HG02938 (cell line): ENCODE results near the gene MGAT4B.
A peak's percentile ranks its signal among the peaks of the same experiment; 100 is the strongest.
"Not testable (repeated sequence)": the region's sequence is repeated elsewhere in the genome, so short reads cannot be mapped to it uniquely, and the experiment has no call there.

Experiments used
- ATAC-seq: cut with Tn5 transposase; IDR thresholded peaks from one replicate; pipeline ENCODE4 v1.9.1; 2021; ENCODE audit warnings: mild to moderate bottlenecking, moderate library complexity; ENCODE audit not compliant: unreplicated experiment

Gene MGAT4B

DNA sequence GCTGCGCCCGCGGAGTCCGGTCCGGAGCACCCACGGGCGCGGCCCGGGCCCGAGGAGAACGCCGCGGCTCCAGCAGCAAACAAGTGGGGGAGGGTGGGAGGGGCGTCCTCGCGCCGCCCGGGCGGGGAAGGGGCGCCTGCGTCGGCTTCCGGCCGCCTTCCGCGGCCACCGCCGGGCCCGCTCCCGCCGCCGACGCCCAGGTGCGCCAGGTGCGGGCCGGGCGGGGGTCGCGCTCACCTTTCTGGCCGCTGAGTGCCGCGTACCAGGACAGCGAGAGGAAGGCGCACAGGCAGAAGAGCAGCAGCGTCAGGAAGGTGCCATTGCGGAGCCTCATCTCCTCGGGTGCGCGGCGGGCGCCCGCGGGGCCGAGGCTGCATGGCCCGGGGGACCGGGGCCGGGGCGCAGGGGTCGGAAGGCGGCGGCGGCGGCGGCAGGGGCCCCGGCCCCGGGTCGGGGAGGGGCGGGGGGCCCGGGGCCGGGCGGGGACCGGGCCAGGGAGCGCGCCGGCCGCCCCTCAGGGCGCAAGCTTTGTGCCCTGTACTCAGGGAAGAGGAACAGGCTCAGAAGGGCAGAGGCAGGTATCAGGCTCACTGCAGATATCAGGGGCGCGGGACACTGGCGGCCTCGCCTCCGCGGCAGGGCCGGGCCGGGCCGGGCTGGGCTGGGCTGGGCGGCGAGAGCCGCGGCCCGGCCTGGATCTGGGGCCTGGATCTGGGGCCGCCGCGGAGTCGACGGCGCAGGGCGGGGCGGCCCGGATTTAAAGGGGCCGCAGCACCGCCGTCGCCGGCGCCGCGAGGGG lies at the start of gene MGAT4B:
Gene MGAT4B (minus strand): TSS at position 617 of the 799 bp plus-strand sequence. CDS start 283 bp downstream, at position 334.
- ATAC-seq: peak; percentile 45

DNA sequence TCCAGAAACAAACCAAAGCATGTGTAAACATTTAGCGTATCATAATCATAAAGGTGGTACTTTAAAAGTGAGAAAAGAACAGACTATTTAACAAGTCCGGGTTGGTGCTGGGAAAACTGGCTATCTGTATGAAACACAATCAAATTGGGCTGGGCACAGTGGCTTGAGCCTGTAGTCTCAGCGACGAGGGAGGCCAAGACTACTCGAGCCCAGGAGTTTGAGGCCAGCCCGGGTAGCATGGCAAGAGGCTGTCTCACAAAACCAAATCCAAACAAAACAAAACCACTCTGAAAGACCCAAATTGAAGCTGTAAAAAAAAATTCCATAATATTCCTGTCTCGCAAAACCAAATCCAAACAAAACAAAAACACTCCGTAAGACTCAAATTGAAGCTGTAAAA lies 47.7 kb upstream of the MGAT4B start:
- ATAC-seq: no peak

DNA sequence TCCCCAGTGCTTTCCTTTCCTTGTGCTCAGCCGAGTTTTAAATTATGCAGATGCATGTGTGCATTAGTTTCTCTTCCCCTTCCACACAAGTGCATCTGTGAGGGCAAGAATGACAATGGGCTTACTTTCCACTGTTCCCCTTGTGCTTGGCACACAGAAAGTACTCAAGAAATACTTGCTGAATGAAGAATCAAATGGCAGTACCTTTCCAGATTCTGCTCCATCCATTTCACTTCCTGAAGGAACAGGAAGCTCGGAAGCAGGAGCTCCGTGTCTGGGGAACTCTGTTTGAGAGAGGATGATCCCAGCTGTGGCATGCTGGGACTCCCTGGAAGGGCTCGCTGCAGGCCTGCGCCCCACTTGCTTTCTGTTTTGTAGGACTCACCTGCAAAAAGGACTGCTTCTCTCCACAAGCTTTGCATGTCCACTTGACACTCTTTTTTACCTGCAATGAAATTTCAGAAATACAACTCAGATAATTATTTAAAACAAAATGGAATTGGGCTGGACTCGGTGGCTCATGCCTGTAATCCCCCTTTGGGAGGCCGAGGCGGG lies 46.4 kb upstream of the MGAT4B start:
- peak; percentile 83 for ATAC-seq

DNA sequence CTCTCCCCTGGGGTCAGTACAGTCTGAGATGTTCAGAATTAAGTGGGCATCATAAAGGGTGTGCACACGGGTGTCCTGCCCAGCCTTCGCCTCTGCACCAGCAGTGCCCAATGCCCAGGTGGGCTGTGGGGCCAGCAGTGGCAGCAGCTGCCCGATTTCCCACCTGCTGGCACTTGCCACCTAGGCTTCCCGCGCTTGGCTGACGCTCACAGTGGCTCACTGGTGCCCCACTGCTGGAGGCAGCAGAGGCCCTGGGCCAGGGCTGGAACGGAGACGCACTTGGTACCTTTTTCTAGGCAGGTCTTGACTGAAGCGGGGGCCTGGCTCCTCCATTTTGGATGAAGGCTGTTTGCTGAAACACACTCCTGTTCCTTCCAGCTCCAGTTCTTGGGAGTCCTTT lies 35.0 kb upstream of the MGAT4B start:
- no peak for ATAC-seq

DNA sequence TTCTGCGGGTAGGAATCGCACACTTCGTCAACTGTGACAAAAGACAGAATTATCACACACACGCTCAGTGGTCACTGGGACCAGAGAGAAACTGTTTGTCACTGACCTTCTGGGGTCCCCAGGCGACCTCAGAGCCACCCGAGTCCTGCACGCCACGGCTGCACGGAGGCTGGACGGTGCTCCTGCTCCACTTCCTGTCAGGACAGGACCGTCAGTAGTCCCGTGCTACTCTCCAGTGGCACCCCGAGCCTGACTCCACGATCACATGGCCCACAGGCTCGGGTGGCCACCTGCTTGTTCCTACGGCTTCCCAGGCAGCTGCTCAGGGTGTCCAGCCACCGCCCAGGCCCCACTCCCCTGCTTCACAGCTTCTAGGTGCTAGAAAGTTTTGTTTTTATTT lies 34.1 kb upstream of the MGAT4B start:
- no peak for ATAC-seq

DNA sequence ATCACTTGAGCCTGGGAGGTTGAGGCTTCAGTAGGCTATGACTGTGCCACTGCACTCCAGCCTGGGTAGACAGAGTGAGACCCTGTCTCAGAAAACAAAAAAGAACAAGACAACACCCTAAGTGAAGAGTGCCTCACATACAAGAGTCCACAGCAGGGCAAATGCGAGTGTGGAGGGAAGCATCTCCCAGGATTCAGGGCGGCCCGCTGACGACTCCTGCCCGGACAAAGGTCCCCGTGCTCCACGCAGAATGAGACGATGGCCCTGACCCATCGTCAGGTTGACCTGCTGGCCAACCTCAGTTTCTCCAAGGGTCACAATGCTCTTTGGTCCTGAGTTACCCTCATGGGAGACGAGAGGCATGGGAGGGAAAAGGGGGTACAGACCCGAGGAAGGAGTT lies 33.7 kb upstream of the MGAT4B start:
- no peak for ATAC-seq

DNA sequence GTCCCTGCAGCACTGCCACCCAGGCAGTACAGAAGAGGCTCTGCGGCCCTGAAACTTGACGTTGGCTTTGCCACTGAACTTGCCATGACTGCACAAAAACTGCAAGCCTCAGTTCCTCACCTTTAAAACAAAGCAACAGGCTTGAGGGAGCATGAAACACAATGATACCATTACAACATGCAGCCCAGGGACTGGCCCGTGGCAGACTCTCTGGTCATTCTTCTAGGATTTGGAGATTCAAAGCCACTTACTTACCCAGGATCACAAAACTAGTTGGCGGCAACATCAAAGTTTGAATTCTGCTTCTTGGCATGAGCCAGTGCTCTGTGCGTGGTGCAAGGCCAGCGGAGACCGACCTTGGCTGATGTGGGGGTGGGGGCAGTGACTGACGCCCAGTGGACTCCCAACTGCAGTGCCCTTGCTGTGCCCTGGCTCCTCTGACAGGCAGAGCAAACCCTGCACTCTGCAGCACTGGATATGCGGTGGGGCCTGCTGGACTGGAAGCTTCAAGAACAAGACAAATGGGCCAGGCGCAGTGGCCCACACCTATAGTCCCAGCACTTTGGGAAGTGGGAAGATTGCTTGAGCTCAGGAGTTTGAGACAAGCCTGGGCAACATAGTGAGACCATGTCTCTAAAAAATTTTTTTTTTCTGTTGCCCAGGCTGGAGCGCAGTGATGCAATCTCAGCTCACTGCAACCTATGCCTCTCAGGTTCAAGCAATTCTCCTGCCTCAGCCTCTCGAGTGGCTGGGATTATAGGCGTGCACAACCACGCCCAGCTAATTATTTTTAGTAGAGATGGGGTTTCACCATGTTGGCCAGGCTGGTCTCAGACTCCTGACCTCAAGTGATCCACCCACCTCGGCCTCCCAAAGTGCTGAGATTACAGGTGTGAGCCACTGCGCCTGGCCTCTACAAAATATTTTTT lies 32.9 kb upstream of the MGAT4B start:
- no peak for ATAC-seq

DNA sequence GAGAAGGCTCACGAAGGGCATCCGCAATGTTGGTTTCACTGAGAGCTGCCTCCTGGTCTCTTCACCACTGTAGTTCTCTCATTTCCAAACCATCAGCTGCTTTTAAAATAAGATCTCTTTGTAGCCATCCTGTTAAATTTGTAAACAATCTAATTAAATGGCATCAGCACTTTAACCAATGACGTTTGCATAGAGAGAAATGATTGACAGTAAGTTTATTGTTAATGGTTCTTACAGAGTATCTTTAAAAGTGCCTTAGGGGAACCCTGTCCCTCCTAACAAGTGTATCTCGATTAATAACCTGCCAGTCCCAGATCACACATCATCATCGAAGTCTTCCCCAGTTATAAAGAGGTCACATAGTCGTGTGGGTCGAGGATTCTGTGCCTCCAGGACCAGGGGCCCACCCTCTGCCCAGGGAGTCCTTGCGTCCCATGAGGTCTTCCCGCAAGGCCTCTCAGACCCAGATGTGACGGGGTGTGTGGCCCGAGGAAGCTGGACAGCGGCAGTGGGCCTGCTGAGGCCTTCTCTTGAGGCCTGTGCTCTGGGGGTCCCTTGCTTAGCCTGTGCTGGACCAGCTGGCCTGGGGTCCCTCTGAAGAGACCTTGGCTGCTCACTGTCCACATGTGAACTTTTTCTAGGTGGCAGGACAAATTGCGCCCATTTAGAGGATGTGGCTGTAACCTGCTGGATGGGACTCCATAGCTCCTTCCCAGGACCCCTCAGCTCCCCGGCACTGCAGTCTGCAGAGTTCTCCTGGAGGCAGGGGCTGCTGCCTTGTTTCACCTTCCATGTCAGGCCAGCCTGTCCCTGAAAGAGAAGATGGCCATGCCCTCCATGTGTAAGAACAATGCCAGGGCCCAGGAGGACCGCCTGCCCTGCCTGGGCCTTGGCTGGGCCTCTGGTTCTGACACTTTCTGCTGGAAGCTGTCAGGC lies 30.7 kb upstream of the MGAT4B start:
- no peak for ATAC-seq

DNA sequence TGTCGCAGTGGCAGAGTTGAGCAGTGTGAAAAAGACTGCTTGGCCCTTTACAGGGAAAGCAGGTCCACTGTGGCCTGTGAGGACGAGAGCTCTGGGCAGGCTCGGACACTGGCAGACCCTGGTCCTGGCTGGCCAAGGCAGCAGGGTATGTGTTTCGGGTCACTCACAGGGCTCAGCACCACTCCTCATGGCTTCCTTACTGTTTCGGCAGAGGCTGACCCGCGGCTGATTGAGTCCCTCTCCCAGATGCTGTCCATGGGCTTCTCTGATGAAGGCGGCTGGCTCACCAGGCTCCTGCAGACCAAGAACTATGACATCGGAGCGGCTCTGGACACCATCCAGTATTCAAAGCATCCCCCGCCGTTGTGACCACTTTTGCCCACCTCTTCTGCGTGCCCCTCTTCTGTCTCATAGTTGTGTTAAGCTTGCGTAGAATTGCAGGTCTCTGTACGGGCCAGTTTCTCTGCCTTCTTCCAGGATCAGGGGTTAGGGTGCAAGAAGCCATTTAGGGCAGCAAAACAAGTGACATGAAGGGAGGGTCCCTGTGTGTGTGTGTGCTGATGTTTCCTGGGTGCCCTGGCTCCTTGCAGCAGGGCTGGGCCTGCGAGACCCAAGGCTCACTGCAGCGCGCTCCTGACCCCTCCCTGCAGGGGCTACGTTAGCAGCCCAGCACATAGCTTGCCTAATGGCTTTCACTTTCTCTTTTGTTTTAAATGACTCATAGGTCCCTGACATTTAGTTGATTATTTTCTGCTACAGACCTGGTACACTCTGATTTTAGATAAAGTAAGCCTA lies 29.8 kb upstream of the MGAT4B start:
- no peak for ATAC-seq

DNA sequence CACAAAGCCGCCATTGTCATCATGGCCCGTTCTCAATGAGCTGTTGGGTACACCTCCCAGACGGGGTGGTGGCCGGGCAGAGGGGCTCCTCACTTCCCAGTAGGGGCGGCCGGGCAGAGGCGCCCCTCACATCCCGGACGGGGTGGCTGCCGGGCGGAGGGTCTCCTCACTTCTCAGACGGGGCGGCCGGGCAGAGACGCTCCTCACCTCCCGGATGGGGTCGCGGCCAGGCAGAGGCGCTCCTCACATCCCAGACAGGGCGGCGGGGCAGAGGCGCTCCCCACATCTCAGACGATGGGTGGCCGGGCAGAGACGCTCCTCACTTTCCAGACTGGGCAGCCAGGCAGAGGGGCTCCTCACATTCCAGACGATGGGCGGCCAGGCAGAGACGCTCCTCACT lies 28.2 kb upstream of the MGAT4B start:
- not testable (repeated sequence) for ATAC-seq

DNA sequence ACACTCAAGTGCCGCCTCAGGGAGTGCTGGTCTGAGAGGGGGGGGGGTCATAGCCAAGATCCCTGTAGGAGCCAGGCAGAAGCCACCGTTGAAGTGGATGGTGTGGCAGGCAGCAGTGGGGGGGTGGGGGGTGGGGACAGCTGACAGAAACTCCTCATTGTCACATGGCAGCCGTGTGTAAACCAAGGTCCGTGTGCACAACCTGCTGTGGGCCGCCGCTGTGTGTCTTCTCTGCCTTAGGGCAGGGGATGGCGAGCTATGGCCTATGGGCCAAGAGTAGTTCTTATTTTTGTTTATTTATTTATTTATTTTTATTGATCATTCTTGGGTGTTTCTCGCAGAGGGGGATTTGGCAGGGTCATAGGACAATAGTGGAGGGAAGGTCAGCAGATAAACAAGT lies 27.5 kb upstream of the MGAT4B start:
- ATAC-seq: no peak

DNA sequence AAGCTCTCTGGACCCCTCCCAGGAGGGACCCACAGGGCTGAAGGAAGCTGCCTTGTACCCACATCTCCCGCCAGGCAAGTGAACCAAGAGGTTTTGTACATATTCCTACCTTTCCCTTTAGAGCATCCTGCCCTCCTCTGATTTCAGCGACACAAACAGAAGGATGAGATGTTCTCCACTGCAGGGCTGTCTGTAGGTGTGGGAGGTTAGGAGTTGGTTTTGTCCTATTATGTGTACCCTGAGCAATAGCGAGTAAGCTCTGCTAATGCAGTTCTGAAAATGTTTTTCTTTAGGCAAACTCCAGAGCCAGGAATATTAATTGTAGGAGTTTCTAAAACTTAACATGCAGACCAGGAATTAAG lies 27.0 kb upstream of the MGAT4B start:
- ATAC-seq: no peak

DNA sequence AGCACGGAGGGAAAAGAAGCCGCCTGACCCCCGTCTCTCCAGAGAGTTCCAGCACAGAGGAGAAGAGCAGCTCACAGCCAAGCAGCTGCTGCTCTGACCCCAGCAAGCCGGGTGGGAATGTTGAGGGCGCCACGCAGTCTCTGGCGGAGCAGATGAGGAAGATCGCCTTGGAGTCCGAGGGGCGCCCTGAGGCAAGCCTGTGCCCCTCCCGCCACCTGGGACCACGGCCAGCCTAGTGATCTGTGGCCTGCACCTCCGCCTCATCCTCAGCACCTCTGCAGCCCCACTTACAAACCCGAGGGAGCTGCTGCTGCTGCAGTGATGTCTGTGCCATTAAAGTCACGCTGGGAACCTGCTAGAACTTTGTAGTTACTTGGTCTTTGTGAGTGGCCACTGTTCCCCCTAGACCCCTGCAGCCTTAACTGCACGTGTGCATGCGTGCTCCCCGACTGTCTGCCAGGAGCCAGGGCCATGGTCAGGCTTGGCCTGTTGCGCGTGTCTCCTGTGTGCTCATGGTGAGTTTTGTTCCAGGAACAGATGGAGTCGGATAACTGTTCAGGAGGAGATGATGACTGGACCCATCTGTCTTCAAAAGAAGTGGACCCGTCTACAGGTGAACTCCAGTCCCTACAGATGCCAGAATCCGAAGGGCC lies 26.5 kb upstream of the MGAT4B start:
- no peak for ATAC-seq

DNA sequence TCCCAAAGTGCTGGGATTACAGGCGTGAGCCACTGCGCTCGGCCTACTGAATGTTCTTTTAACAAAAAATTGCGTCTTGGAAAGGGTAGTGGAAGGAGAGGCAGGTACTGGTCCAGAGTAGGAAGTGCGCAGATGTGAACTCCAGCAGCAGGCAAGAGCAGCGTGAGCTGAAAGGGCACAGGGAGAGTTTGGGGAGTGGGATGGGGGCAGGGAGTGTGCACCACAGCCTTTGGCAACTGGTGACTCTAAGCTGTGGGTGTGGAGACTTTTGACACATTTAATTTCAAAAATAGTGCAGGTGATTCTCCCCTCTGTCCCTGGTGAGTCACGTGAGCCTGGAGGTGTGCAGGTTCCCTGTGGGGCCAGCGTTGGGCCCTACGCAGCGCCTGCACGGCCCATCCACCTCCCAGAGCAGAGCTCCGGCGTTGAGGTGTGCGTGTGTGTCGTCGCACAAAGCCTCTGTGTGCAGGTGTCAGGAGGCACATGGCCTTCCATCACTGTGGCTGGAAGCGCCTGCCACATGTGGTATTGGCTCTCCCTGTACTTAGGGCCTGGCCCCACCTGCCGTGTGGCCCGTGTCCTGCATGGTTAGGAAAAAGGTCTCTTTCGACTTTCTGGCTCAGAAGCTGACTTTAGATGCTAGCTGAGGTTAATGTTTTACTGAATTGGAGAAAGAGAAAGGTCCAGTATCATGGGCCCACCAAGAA lies 25.5 kb upstream of the MGAT4B start:
- ATAC-seq: no peak

DNA sequence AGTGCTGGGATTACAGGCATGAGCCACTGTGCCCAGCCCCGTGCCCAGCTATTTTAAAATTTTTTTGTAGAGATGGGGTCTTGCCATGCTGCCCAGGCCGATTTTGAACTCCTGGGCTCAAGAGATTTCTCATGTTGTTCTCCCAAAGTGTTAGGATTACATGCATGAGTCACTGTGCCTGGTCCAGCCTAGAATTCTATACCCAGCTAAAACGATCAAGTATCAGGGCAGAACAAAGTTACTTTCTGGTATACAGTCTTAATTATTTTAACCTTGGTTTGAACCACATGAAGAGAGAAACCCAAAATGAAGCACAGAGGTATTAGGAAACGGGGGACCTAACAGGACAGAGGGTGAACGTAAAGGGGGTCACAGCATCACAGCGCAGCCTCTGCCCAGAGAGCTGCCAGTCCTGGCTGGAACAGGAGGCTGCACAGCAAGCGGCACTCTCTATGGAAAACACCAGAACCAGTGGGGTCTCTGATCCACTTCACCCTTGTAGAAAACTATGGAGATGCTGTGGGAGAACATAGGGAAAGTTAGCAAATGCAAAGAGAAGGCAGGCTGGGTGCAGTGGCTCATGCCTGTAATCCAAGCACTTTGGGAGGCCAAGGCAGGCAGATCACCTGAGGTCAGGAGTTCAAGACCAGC lies 24.3 kb upstream of the MGAT4B start:
- ATAC-seq: no peak

DNA sequence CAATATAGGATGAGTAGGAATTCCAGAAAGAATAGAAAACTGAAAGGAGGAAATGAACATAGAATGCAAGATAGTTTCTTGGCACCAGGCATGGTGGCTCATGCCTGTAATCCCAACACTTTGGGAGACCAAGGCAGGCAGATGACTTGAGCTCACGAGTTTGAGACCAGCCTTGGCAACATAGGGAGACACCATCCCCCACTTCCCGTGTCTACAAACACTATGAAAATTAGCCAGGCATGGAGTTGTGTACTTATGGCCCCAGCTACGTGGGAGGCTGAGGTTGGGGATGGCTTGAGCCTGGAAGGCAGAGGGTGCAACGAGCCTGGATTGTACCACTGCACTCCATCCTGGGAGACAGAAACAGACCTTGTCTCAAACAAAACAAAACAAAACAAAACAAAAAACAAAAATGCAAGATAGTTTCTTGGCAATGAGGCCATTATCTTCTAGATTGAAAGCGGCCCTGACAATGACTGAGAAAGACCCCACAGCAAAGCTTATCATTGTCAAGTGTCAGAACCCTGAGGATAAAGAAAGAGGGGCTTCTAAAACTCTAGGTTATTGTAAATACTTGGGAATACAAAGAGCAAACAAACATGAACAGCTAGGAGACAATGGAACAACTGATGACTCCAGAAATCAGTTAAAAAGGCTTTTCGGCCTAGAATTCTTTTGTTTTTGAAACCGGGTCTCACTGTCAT lies 23.2 kb upstream of the MGAT4B start:
- no peak for ATAC-seq

DNA sequence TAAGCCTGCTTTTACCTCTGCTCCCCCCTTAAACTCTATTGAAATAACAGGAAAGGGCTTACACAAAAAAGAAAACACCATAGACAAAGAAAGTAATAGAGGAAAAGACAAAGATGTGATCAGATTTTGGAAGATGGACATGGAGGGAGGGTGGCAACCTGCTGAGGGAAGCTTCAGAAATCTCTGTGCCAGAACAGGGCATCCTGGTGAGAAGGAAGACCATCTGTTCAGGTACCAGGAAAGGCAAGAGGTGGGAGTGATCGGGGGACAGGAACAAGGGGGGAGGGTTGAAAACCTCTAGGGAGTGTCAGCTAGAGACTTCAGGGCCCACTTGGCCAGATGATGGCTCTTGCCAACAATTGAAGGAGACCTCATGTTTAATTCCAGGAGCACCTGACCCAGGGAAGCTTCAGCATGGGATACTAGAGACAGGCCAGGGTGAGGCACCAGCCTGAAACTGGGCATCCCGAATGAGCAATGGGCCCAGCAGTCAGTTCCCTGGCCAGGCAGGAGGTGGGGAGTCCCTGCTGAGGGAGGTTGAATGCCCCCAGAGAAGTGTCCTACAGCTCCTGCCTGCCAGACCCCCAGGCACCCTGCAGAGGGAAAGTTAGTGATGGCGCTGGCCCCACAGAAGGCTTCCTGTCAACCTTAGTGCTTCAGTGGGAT lies 22.2 kb upstream of the MGAT4B start:
- ATAC-seq: no peak
